CD14-positive monocyte (primary cell): ENCODE data around the gene XPO6. TPM values are rescaled to one million over a fixed set of nuclear protein-coding genes. Genes with fewer than 3 reads are reported as not detected.

Experiments used
- DNase-seq, 3 donors: peaks; one replicate each; pipeline ENCODE4 v3.0.0-alpha.2; 2011 to 2022
- H2AFZ ChIP-seq: 2 replicates; pipeline ENCODE4 v1.6.0; 2012; ENCODE audit warnings: mild to moderate bottlenecking, low read depth, low read length, inconsistent platforms; ENCODE audit not compliant: insufficient read depth, poor library complexity, severe bottlenecking
- H3K27ac ChIP-seq, 2 donors: 1 replicate in 1 of 2; 2 replicates in 1 of 2; pipeline ENCODE4 v1.5.1; 2012 to 2013; ENCODE audit warnings: low read length in 2 of 2, control low read depth in 1 of 2, inconsistent platforms in 1 of 2, low read depth in 1 of 2, mild to moderate bottlenecking in 1 of 2
- H3K27me3 ChIP-seq, 2 donors: one replicate each; pipeline versions ENCODE4 v1.6.0 to v1.6.1; 2011 to 2013; ENCODE audit warnings: low read length in 2 of 2; ENCODE audit not compliant: control insufficient read depth in 2 of 2, insufficient read depth in 2 of 2
- H3K36me3 ChIP-seq, 2 donors: replicated peaks in 1 of 2; 1 replicate in 1 of 2; 2 replicates in 1 of 2; pipeline versions ENCODE4 v1.5.1 to v1.6.1; 2012 to 2013; ENCODE audit warnings: low read length in 2 of 2, control low read depth in 1 of 2, inconsistent platforms in 1 of 2, mild to moderate bottlenecking in 1 of 2; ENCODE audit not compliant: insufficient read depth in 2 of 2, control insufficient read depth in 1 of 2
- H3K4me1 ChIP-seq, 2 donors: 1 replicate in 1 of 2; 2 replicates in 1 of 2; pipeline versions ENCODE4 v1.5.1 to v1.6.1; 2012 to 2013; ENCODE audit warnings: low read length in 2 of 2, control low read depth in 1 of 2, inconsistent platforms in 1 of 2, mild to moderate bottlenecking in 1 of 2, moderate library complexity in 1 of 2; ENCODE audit not compliant: insufficient read depth in 2 of 2, control insufficient read depth in 1 of 2
- H3K4me2 ChIP-seq: replicated peaks from 2 replicates; pipeline ENCODE3; 2012; ENCODE audit warnings: low read length, moderate library complexity, mild to moderate bottlenecking; ENCODE audit not compliant: poor library complexity, severe bottlenecking; ENCODE audit errors: extremely low read depth
- H3K4me3 ChIP-seq, 3 experiments: fragments of 200-600 bp in 1 of 3; sonication (generic) in 1 of 3; replicated peaks in 1 of 3; 1 replicate in 2 of 3; 2 replicates in 1 of 3; pipeline ENCODE4 v1.5.1; 2011 to 2013; ENCODE audit warnings: low read length in 3 of 3, mild to moderate bottlenecking in 3 of 3, control low read depth in 2 of 3, low read depth in 2 of 3, inconsistent platforms in 1 of 3, moderate library complexity in 1 of 3
- H3K79me2 ChIP-seq: 2 replicates; pipeline ENCODE4 v1.6.0; 2012; ENCODE audit warnings: mild to moderate bottlenecking, control low read depth, inconsistent platforms, low read length, moderate library complexity; ENCODE audit not compliant: insufficient read depth
- H3K9ac ChIP-seq: 2 replicates; pipeline ENCODE4 v1.6.0; 2017; ENCODE audit warnings: low read length, mild to moderate bottlenecking; ENCODE audit not compliant: insufficient read depth, poor library complexity, severe bottlenecking
- H3K9me3 ChIP-seq, 2 donors: replicated peaks in 1 of 2; 1 replicate in 1 of 2; 2 replicates in 1 of 2; pipeline versions ENCODE4 v1.5.1 to v1.6.1; 2012 to 2013; ENCODE audit warnings: low read length in 2 of 2, control low read depth in 1 of 2; ENCODE audit not compliant: control insufficient read depth in 1 of 2, insufficient read depth in 1 of 2
- H4K20me1 ChIP-seq: 2 replicates; pipeline ENCODE4 v1.6.0; 2012; ENCODE audit warnings: mild to moderate bottlenecking, low read length, control low read depth, moderate library complexity; ENCODE audit not compliant: insufficient read depth
- H3K27ac Mint-ChIP-seq, 7 donors: one replicate each; pipeline ENCODE4 v1.8.0; 2020; ENCODE audit warnings: mild to moderate bottlenecking in 7 of 7, mixed read lengths in 7 of 7, moderate library complexity in 6 of 7, inconsistent platforms in 2 of 7
- H3K27me3 Mint-ChIP-seq, 3 donors: one replicate each; pipeline ENCODE4 v1.8.0; 2021 to 2022; ENCODE audit warnings: low read depth in 3 of 3, mild to moderate bottlenecking in 3 of 3, mixed read lengths in 3 of 3, moderate library complexity in 3 of 3, inconsistent platforms in 1 of 3
- H3K36me3 Mint-ChIP-seq, 2 donors: one replicate each; pipeline ENCODE4 v1.8.0; 2020; ENCODE audit warnings: mixed read lengths in 2 of 2, inconsistent platforms in 1 of 2, mild to moderate bottlenecking in 1 of 2
- H3K4me1 Mint-ChIP-seq: one replicate; pipeline ENCODE4 v1.8.0; 2020; ENCODE audit warnings: mild to moderate bottlenecking, mixed read lengths
- H3K4me3 Mint-ChIP-seq, 2 donors: one replicate each; pipeline ENCODE4 v1.8.0; 2020; ENCODE audit warnings: mild to moderate bottlenecking in 2 of 2, mixed read lengths in 2 of 2, moderate library complexity in 1 of 2
- H3K9me3 Mint-ChIP-seq, 7 donors: one replicate each; pipeline ENCODE4 v1.8.0; 2020 to 2022; ENCODE audit warnings: mixed read lengths in 7 of 7, mild to moderate bottlenecking in 6 of 7, moderate library complexity in 6 of 7, inconsistent platforms in 2 of 7
- WGBS: methylation state at CpG from one replicate; pipeline ENCODE4 v1.1.5; 2013; ENCODE audit warnings: missing lambda C conversion rate; ENCODE audit not compliant: insufficient coverage; 5-methylcytosine and 5-hydroxymethylcytosine counted together
- intact Hi-C, 2 donors: fragments of 100-400 bp; cut with micrococcal nuclease; formaldehyde crosslinking; loops; one replicate each; pipeline versions ENCODE4 v1.15.0 to v1.15.1; 2023
- polyA plus RNA-seq, 3 donors: library from polyadenylated mRNA; depleted of rRNA in 1 of 3; unstranded in 2 of 3; stranded (reverse) in 1 of 3; fragments of 300-500 nt in 2 of 3; fragments of >200 nt in 1 of 3; fragmentation: Illumina TruSeq in 2 of 3; gene quantifications; 1 replicate in 2 of 3; 2 replicates in 1 of 3; pipeline ENCODE4 v1.2.3, GENCODE V29; 2012 to 2021
- TF ChIP-seq, protein P1 (sequence below): fragments of 200-600 bp; IDR thresholded peaks from one replicate; pipeline ENCODE4 v1.8.0; 2022; ENCODE audit warnings: antibody characterized with exemption, mild to moderate bottlenecking

XPO6 gene
- polyA plus RNA-seq, 3 donors: 35.7 to 166 (median 38.3) TPM

DNA sequence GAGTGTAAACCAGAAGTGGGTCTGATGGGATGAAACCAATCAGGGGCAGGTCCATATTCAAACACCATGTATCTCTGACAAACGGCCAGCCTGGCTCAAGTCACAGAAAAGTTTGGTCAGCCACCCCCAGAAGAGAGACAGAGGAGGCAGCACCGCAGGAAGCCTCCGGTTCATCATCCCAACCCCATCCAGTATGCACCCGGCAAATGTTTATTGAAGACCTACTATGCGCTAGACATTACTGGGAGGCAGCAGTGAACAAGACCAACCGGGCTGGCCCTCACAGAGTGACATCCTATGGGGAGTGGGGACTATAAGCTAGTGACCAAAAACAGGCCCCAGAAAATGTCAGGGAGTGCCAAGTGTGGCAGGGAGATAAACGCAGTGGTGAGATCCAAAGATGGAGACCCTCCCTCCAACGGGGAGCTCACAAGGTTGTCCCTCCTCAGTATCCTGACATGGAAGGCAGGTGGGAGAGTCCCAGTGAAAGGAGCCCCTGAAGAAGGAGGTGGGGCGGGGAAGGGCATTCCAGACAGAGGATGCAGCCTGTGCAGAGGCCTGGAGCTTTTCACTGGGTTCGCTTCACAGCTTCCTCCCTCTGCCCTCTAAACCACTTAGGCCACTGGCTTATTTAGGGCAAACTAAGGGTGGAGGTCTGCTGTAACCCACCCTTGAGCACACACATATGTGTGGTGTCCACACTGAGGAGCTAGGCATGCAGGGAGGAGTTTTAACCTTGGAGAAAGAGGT, 150.2 kb downstream of the XPO6 start:
- Histone ChIP-seq H3K4me3 (no peak overlapping the region), H3K4me1 (no peaks in the 10 kb centered on the region), H4K20me1 (no peaks in the 10 kb centered on the region), H3K36me3 (no peaks in the 10 kb centered on the region), H3K79me2 (no peaks in the 10 kb centered on the region), H2AFZ (no peak overlapping the region), H3K27ac (no peak overlapping the region), H3K9ac (no peak overlapping the region), H3K9me3 (no peaks in the 10 kb centered on the region), H3K27me3 (peaks cover 22 to 53% of the 10 kb centered on the region in 2 donors), H3K4me2 (no peak overlapping the region)
- DNase-seq: no peak
- peaks cover 0 to 5% (median 1%) of the 10 kb centered on the region in 7 donors for H3K9me3 Mint-ChIP-seq
- H3K27me3 Mint-ChIP-seq: peaks cover 49 to 76% (median 53%) of the 10 kb centered on the region in 3 donors
- TF ChIP-seq, protein P1, sequence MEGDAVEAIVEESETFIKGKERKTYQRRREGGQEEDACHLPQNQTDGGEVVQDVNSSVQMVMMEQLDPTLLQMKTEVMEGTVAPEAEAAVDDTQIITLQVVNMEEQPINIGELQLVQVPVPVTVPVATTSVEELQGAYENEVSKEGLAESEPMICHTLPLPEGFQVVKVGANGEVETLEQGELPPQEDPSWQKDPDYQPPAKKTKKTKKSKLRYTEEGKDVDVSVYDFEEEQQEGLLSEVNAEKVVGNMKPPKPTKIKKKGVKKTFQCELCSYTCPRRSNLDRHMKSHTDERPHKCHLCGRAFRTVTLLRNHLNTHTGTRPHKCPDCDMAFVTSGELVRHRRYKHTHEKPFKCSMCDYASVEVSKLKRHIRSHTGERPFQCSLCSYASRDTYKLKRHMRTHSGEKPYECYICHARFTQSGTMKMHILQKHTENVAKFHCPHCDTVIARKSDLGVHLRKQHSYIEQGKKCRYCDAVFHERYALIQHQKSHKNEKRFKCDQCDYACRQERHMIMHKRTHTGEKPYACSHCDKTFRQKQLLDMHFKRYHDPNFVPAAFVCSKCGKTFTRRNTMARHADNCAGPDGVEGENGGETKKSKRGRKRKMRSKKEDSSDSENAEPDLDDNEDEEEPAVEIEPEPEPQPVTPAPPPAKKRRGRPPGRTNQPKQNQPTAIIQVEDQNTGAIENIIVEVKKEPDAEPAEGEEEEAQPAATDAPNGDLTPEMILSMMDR: no peak
- H3K4me1 Mint-ChIP-seq: no peaks in the 10 kb centered on the region
- intact Hi-C loops: no loop called here
- H3K36me3 Mint-ChIP-seq: no peaks in the 10 kb centered on the region
- H3K27ac Mint-ChIP-seq: no peak overlapping the region
- peak overlapping the region in 1 of 2 donors; percentile 67 for H3K4me3 Mint-ChIP-seq
- WGBS: 100% methylated on average over 2 of the region's 10 CpGs

DNA sequence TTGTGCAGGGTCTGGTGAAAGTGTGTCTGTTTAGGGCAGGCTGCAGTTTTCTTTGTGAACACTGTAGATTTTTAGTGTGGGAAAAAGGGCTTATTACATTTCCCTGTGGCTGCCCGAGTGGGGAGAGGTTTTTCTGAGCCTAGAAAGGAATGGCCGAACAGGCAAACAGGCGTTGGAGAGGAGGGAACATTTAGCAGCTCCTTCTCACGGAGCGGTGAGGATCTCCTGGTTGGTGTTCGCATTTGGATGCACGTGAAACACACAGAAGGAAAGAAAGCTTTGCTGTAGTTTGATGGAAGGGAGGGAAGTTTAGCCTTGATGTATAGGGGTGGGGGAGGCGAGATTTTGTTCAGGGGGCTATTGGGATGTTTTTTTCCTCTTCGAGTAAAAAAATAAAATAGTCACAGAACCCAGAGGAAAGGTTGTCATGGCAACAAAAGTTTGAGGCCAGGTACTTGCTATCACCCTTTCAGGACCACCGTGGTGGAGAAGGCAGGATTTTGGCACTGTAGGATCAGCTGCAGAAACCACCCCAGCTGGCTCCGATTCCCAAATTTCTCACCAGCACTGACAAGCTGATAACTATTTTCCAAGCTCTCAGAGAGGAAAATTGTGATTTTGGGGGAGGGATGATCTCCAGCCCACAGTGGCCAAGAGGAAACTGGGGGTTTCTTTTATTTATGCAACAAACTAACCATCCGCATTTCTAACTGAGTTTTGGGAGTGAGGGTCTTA, 151.8 kb downstream of the XPO6 start:
- H3K36me3 Mint-ChIP-seq: no peaks in the 10 kb centered on the region
- 28% methylated on average over 7 of the region's 12 CpGs for WGBS
- peaks cover 0 to 5% (median 1%) of the 10 kb centered on the region in 7 donors for H3K9me3 Mint-ChIP-seq
- no peak overlapping the region for H3K9ac ChIP-seq
- no peak overlapping the region for H3K4me2 ChIP-seq
- no peaks in the 10 kb centered on the region for H3K4me1 ChIP-seq
- H3K27me3 Mint-ChIP-seq: peaks cover 42 to 63% (median 44%) of the 10 kb centered on the region in 3 donors
- no peak overlapping the region for H3K4me3 ChIP-seq
- no peaks in the 10 kb centered on the region for H3K4me1 Mint-ChIP-seq
- H4K20me1 ChIP-seq: no peaks in the 10 kb centered on the region
- H3K79me2 ChIP-seq: no peaks in the 10 kb centered on the region
- peaks cover 22 to 49% of the 10 kb centered on the region in 2 donors for H3K27me3 ChIP-seq
- no peak overlapping the region for H2AFZ ChIP-seq
- H3K27ac Mint-ChIP-seq: peak overlapping the region in 1 of 7 donors; percentile 31
- TF ChIP-seq, protein P1: no peak
- peak overlapping the region in 1 of 2 donors; percentile 36 for H3K4me3 Mint-ChIP-seq
- H3K36me3 ChIP-seq: no peaks in the 10 kb centered on the region
- H3K9me3 ChIP-seq: no peaks in the 10 kb centered on the region
- intact Hi-C loops: no loop called here
- no peak for DNase-seq
- no peak overlapping the region for H3K27ac ChIP-seq
